HG03095 (cell line): ENCODE data around the gene DDHD1.
A peak's percentile ranks its signal among the peaks of the same experiment; 100 is the strongest.
"Not testable (repeated sequence)": the region's sequence is repeated elsewhere in the genome, so short reads cannot be mapped to it uniquely, and the experiment has no call there.

Experiments
- ATAC-seq: cut with Tn5 transposase; IDR thresholded peaks from one replicate; pipeline ENCODE4 v1.9.1; 2021; ENCODE audit warnings: moderate library complexity; ENCODE audit not compliant: unreplicated experiment

DDHD1 gene

GRCh38 chr14:53109105-53110041, 43.8 kb downstream of the DDHD1 start:
- peak; percentile 87 for ATAC-seq

- ATAC-seq, result no peak
Measured at GRCh38 chr14:53108292-53109104, 44.6 kb downstream of the DDHD1 start.

- ATAC-seq, result no peak
Measured at GRCh38 chr14:53106768-53107167, 46.4 kb downstream of the DDHD1 start.

- no peak for ATAC-seq
Measured at GRCh38 chr14:53103636-53104340, 49.3 kb downstream of the DDHD1 start.

- no peak for ATAC-seq
Measured at GRCh38 chr14:53093206-53093605, 59.9 kb downstream of the DDHD1 start.

- no peak for ATAC-seq
Measured at GRCh38 chr14:53090853-53091252, 62.3 kb downstream of the DDHD1 start.

- ATAC-seq, result not testable (repeated sequence)
Measured at GRCh38 chr14:53084954-53085353, 68.2 kb downstream of the DDHD1 start.

GRCh38 chr14:53064475-53064874, 88.6 kb downstream of the DDHD1 start:
- no peak for ATAC-seq

- ATAC-seq, result no peak
Measured at GRCh38 chr14:53062856-53063255, 90.3 kb downstream of the DDHD1 start.

- ATAC-seq, result no peak
Measured at GRCh38 chr14:53060046-53060445, 93.1 kb downstream of the DDHD1 start.

GRCh38 chr14:53055003-53055402, 98.1 kb downstream of the DDHD1 start:
- ATAC-seq, result peak; percentile 65

GRCh38 chr14:53054457-53054856, 98.7 kb downstream of the DDHD1 start:
- ATAC-seq, result no peak

GRCh38 chr14:53048631-53049030, 104.5 kb downstream of the DDHD1 start:
- ATAC-seq, result no peak

GRCh38 chr14:53047307-53048069, 105.6 kb downstream of the DDHD1 start:
- no peak for ATAC-seq

- no peak for ATAC-seq
Measured at GRCh38 chr14:53044486-53044885, 108.6 kb downstream of the DDHD1 start.

- no peak for ATAC-seq
Measured at GRCh38 chr14:53043027-53043581, 110.0 kb downstream of the DDHD1 start.

- no peak for ATAC-seq
Measured at GRCh38 chr14:53042480-53042879, 110.6 kb downstream of the DDHD1 start.

GRCh38 chr14:53041067-53041466, 112.1 kb downstream of the DDHD1 start:
- ATAC-seq, result no peak

GRCh38 chr14:53038629-53039028, 114.5 kb downstream of the DDHD1 start:
- ATAC-seq, result no peak

GRCh38 chr14:53037016-53037415, 116.1 kb downstream of the DDHD1 start:
- ATAC-seq, result no peak
